HG02981 (cell line): Measurements from ENCODE around the gene CRY1.

Source experiments
- ATAC-seq: cut with Tn5 transposase; IDR thresholded peaks from one replicate; pipeline ENCODE4 v1.9.1; 2021; ENCODE audit warnings: mild to moderate bottlenecking, moderate library complexity; ENCODE audit not compliant: unreplicated experiment

Gene CRY1

DNA sequence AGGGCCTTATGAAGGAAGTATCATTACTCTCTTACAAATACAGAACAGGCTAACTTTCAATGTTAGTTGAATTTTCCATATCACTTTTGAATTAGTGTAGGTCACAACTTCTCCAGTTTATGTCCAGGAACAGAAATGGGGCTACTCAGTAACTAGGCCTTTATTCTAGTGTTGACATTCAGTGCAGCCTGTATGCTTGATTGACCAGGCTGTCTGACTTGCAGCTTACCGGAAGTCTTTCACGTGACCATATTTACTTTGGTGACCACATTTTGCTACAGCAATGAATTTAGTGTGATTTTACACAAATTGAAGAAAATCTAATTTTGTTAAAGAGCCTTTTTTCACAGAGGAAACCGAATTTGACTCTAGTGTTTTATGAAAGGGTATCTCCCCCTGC, 118.8 kb downstream of the CRY1 start:
- peak; percentile 72 for ATAC-seq

DNA sequence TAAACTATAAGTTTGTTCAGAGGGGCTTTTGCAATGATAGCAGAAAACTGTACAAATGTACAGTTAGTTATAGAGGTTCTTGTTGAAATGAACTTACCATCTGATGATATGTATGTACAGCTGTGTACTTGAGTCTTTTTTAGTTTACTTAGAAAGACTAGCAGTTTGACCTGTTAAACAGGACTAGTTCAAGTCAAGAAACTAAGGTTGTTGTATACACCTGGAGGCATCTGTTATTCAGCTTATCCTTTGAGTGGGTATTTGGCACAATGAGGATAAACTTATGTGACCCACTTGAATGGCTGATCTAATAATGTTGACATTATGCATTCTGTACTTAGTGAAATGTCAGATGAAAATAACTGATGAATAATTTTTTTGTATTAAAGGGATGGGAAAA, 119.8 kb downstream of the CRY1 start:
- ATAC-seq: no peak

DNA sequence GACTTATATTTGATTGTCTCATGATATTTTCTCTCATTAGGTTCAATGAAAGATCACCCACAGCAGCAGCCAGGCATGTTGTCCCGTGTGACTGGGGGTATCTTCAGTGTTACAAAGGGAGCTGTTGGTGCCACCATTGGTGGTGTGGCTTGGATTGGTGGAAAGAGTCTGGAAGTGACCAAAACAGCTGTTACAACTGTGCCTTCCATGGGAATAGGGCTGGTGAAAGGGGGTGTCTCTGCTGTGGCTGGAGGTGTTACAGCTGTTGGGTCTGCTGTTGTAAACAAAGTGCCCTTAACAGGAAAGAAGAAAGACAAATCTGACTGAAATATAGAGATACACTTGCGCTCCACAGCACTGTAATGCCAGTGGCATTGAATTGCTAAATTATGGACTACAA, 122.3 kb downstream of the CRY1 start:
- ATAC-seq: no peak

DNA sequence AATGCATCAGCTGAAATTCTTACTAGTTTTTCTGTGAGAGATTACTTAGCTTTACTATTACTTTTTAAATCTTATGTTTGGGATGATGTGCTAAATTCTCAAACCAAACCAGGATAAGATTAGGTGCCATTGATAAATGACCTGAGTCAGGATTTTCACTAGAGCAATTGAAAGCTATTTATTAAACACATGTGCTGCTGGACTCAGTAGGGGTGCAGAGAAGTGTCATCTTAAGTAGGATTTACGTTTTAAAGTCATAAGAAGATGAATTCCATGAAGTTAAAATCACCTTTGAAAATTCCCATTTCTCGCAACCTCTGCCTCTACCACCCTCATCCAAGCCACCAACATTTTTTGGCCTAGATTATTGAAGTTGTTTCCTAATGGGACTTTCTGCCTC, 128.8 kb downstream of the CRY1 start:
- ATAC-seq: no peak

DNA sequence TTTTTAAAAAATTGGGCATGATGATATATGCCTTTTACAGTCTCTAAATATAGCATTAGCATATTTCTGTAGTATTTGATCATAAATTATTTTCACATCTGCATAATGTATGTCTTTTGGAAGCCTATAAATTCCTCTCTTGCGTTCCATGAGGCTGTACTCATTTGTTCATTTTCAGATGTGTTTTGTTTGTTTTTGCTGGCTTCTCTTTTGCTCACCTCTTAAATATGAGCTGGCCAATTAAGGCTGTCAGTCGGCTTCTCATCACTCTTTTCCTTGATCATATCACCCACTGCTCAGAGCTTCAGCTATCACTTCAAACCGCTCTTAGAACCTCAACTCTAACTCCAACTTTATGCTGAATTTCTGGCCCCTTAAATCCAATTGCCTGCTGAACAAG, 131.1 kb downstream of the CRY1 start:
- ATAC-seq: no peak

DNA sequence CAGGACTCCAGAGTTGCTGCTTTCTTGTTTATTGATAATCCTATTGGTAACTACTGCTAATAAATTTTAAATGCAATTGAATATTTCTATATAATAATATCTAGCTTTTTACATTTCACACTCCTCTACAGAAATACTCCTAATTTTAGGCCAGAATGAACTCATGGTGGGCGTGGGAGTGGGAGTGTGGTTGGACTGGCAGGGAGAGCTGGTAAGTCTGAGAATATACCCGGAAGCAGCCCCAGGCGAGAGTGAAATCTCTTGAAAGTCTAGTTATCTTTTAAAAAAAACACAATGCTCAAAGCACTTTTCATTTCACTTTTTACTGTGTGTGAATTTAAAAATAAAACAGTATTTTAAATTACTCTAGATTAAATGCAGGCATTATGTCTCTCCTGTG, 132.9 kb downstream of the CRY1 start:
- no peak for ATAC-seq

DNA sequence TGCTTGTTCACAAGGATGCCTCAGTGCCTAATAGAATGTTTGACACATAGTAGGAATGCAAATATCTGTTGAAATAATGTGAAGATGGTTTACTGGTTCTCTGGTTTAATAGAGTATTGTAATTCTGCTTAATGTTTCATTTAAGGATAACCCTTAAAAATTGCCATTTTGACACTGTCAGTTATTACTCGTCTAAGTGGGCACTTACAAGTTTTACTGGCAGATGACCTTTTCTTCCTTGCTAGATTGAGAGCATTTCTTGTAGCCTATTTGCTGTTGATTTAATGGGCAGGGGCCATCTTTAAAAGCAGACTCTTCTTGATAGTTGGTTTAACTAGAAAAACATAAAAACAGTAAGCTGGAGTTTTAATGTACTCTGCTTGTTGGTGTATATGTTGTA, 135.8 kb downstream of the CRY1 start:
- ATAC-seq: no peak

DNA sequence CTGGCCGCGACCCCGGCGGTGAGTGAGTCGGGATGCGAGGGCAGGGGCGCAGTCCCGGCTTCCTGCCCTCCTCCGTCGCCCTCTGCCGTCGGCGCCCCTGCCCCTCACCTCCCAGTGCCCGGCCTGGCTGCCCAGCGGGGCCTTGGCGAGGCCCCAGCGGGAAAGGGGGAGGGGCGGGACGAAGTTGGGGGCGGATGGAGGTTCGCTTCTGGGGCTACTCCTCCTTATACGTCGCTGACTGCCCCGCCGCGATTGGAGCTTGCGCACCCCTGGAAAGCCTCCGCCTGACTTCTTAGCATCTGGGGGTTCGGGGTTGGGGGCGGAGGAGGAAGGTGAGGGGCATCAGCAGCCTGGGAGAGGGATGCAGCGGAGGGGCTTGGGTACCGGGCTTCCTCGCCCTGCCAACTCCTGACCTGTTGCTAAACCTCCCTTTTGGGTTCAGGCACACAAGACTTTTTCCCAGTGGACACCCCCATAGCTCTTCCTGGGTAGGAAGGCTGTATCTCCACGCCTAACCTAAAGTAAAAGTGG, 137.2 kb downstream of the CRY1 start:
- ATAC-seq: peak; percentile 26

DNA sequence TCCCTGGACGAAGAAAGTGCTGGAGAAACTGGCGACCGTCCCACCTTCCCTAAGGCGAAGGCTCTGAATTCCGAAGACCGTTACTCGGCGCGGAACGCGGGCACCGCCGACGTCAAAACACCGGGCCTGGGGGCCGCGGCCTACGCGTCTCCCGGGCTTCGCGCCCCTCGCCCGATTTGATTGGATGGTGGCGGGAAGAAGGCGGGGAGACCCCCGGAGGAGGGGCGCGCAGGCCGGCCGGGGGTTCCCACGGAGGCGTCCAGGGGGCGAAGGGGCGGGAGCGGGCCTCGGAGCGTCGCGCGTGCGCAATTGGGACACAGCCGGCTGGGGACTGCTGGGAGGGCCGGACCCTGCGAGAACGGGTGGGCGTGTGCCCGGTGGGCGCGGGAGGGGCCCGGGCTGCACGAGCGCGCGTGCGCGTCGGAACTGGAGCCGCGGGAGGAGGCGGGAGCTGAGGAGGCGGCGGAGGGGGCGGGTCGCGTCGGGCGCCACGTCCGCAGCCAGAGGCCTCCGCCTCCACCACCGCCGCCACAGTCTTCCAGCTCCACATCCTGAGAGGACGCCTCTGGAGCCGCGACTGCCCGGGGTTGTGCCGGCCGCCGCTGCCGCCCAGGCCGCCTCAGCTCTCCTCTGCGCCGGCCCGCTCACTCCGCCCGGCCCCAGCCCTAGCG, 137.8 kb downstream of the CRY1 start, which contains the start of gene TMEM263:
Gene TMEM263 (plus strand): TSS at position 531 of the 671 bp plus-strand sequence. CDS start 11,210 bp downstream, outside the sequence.
- peak; percentile 75 for ATAC-seq

- no peak for ATAC-seq
These were observed 138.6 kb downstream of the CRY1 start for GRCh38 chr12:106954462-106955376.

GRCh38 chr12:106953352-106954250, 139.7 kb downstream of the CRY1 start:
- ATAC-seq: no peak

DNA sequence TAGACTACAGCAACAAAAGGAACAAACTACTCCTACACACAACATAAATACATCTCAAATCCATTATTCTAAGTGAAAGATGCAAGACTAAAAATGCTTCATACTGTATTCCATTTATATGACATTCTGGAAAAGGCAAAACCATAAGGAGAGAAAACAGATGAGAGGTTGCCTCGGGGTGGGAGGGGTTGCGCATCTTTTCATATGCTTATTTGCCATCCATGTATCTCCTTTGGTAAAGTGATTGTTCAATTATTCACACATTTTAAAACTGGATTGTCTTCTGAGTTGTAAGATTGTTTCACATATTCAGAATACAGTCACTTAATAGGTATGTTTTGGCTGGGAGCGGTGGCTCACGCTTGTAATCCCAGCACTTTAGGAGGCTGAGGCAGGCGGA, 142.8 kb downstream of the CRY1 start:
- ATAC-seq: no peak

GRCh38 chr12:106947461-106947860, 145.9 kb downstream of the CRY1 start:
- no peak for ATAC-seq

DNA sequence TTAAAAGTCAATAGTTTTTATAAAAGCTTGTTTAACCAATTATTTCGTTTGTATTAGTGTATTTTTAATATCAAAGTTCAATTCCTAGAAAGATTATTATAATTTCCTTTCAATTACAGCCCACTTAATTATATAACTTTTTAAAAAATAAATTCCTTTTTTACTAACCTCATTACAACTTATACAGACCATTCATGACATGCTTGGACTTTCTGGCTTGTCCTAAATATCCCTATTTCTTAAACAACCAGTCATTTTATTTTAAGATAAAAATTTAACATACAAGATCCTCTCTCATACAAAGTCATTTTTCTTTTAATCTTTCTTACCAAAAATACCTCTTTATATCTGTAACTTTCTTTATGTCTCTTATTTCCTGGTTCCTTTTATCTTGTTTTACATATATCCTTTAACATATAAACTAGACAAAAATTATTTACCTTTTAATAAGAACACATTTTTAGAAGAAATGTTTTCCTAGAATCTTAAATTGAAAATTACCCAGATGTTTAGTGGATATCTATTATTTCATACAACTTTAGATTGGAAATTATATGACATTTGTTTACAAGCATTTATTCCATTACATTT, 148.0 kb downstream of the CRY1 start:
- ATAC-seq: no peak

DNA sequence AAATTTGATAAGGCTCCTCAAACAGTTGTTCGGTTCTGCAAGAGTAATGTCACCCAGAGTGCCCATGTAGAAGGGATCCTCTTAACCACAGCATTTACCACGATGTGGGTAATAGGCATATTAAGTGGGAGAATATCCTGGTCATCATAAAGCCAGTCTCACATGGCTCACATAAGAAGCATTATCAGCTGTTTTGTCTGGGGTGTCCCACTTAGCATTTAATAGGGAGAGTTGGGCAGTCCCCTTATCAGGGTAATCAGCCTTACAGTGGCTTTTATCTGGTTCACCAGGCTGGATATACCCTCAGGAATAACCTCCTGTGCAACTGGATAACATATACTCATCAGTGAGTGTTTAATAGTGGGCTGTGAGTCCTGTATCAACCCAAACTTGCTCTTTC, 150.6 kb downstream of the CRY1 start:
- ATAC-seq: no peak

- no peak for ATAC-seq
These were observed 151.7 kb downstream of the CRY1 start for GRCh38 chr12:106941481-106942156.
